Measurements from ENCODE around the gene CD5L.

Gene CD5L

GRCh38 chr1:157782931-157783330, 58.7 kb downstream of the CD5L start:
- TF ChIP-seq ZNF274 (IDR thresholded peaks at IDR 0.05; ENCODE audit: low read depth, low read length), result no peak
- H3K4me3 ChIP-seq (ENCODE audit: low read length), result no peak overlapping the region

- H3K4me3 ChIP-seq (ENCODE audit: low read length), result no peak overlapping the region
- no peak for TF ChIP-seq ZNF274 (IDR thresholded peaks at IDR 0.05; ENCODE audit: low read depth, low read length)
These were observed 60.6 kb downstream of the CD5L start for GRCh38 chr1:157781048-157781447.

Data from GM08714 (cell line).